ENCODE data around the gene RPRD1B.

DNA sequence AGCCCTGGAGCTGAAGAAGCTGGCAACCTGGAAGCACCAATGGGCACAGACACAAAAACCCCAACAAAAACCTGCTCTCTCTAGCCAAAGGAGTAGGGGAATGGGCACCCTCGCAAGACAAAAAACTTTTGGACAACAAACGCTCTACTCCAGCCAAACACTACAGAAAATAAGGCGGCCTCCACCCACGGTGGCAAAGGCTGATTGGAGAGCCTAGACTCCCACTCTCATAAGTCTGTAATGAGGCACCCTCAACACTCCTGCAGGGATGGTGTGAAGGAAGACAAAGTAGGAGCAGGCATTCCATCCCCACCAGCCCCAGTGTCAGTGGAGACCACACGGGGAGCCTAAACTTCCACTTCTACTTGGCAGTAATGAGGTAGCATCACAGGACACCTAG is 9.1 kb upstream of the RPRD1B start:
- no peak for TF ChIP-seq CTCF (IDR thresholded peaks at IDR 0.05; ENCODE audit: low read depth, low read length)
- no peak for TF ChIP-seq EZH2phosphoT487 (IDR thresholded peaks at IDR 0.05; ENCODE audit: low read depth)

Data from OCI-LY3 (cell line).